GM18867 (cell line): Measurements from ENCODE around the gene ANKK1.
A peak's percentile ranks its signal among the peaks of the same experiment; 100 is the strongest.

Experiments
- ATAC-seq: cut with Tn5 transposase; IDR thresholded peaks from one replicate; pipeline ENCODE4 v1.9.1; 2021; ENCODE audit warnings: mild to moderate bottlenecking, moderate library complexity; ENCODE audit not compliant: unreplicated experiment

Gene ANKK1

DNA sequence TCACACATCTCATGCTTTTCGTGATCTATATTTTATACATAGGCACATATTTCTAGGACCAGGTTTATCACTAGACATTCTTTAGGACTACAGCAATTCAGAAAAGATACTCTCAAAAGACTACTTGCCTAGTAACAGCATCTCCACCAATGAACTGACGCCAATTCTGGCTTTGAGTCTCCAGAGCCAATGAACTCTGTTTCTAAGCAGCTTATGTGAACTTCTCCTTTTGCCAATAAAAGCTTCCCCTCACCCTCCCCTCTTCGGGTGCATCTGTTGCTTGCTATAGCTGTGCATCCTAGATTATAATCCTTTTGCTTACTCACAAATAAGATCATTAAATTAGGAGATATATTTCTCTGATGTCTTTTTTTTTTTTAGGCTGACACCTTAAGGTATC is 11.4 kb upstream of the ANKK1 start:
- ATAC-seq = peak; percentile 42

- ATAC-seq = no peak
Observed at GRCh38 chr11:113377681-113378412, 9.7 kb upstream of the ANKK1 start.

GRCh38 chr11:113378692-113379091 is 8.9 kb upstream of the ANKK1 start:
- ATAC-seq = no peak

- ATAC-seq = no peak
Observed at GRCh38 chr11:113382121-113382520, 5.5 kb upstream of the ANKK1 start.

GRCh38 chr11:113384551-113384950 is 3.0 kb upstream of the ANKK1 start:
- no peak for ATAC-seq

DNA sequence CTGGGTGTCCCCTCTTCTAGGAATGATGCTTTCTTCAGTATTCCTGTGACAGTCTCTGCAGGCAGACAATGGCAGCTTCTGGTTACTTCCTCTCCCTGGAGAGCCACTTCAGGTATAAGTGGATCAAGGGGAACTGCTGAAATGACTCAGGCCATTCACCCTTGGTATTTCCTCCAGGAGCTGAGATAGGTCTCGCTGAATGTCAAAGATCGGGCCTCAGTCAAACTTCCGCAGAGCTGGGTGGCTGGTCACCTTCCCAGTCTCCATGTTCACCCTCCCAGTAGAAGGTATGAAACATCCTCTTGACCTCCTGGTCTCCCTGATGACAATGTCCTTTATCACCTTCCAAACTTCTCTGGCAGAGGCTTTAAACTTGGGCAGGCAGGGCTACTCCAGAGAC is 1.8 kb upstream of the ANKK1 start:
- no peak for ATAC-seq

GRCh38 chr11:113386866-113387265 is 713 bp upstream of the ANKK1 start:
- ATAC-seq = no peak

DNA sequence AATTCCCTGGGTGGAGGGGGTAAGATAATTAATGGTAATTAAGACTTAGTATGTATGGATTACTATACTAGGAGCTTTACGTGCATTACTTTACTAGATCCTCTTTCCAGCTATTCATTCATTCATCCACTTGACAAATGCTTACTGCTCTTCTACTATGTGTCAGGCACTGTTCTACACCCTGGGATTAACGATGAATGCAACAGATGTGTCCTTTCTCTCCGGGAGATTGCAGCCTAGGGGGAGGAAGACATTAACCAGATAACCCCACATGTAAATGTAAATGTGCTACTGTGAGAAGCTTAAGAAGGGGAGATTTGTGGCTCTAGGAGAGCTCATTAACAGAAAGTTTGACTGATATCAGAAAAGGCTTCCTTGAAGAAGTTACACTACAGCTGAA is 1.7 kb downstream of the ANKK1 start:
- no peak for ATAC-seq

- ATAC-seq = no peak
Observed at GRCh38 chr11:113392236-113392921, 4.8 kb downstream of the ANKK1 start.

- ATAC-seq = no peak
Observed at GRCh38 chr11:113393501-113393985, 6.0 kb downstream of the ANKK1 start.

GRCh38 chr11:113394919-113395318 is 7.3 kb downstream of the ANKK1 start:
- ATAC-seq = no peak

DNA sequence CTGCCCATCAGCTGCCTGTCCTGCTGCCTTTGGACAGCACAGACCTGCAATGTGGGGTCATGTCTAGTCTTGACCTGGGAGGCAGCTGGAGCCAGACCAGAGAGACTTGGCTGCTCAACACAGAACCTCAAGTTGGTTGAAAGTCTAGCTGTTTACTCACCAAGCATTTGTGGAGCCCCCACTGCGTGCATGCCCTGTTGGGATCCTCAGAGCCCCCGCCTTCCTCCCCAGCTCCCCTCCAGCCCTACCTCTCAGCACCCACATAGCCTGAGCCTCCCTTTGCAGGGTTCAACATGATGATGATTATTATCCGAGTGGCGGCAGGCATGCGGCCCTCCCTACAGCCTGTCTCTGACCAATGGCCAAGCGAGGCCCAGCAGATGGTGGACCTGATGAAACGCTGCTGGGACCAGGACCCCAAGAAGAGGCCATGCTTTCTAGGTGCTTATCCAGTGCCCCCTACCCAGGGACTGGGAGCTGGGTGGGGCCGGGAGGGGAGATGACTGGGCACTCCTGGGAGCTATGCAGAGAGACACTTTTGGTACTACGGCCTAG is 8.3 kb downstream of the ANKK1 start:
- no peak for ATAC-seq

DNA sequence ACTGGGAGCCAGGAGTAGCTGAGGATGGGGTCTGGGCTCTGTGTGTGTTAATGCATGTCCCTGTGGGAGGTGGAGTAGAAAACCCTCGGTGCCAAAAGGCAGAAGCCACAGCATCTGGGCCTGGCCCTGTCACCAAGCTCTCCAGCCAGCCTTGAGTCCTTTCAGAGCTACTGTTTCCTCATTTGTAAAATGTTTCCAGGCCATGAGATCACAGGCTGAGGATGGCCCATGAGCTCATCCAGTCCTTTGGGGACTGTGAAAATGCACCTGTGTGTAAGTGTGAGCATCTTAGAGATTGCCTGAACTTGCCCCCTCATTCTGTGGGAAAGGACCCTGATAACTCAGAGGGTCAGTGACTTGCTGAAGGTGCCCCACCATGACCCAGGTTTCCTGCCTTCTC is 9.1 kb downstream of the ANKK1 start:
- ATAC-seq = no peak

DNA sequence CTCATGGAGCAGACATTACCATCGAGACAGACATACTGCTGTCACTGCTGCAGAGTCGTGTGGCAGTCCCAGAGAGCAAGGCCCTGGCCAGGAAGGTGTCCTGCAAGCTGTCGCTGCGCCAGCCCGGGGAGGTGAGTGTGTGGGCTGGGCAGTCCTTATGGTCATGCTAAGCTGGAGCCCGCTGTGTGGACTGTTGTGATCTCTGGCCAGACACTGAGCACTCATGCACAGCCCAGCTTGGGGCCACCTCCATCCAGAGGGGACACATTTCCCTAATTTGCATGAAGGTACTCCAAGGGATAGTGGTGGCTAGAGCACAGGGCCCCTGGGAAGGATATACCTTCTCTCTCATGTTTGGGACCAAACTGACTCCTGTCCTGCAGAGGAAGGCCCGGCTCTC is 9.6 kb downstream of the ANKK1 start:
- no peak for ATAC-seq

DNA sequence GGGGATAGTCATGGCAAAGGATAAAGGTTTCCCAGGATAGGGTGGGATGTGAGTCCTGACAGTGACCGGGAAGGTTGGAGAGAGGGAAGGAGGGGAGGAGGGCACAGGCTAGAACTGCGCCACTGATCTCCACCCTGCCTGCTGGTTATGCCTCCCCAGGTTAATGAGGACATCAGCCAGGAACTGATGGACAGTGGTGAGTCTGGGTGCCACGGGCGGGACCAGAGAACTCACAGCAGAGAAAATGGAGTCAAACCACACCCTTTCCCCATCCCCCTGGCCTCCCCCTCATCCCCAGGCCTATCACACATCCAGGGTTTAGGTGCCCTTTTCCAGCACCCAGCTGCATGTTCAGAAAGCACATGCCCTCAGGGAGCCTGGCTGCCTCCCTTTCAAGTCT is 10.2 kb downstream of the ANKK1 start:
- ATAC-seq = no peak

DNA sequence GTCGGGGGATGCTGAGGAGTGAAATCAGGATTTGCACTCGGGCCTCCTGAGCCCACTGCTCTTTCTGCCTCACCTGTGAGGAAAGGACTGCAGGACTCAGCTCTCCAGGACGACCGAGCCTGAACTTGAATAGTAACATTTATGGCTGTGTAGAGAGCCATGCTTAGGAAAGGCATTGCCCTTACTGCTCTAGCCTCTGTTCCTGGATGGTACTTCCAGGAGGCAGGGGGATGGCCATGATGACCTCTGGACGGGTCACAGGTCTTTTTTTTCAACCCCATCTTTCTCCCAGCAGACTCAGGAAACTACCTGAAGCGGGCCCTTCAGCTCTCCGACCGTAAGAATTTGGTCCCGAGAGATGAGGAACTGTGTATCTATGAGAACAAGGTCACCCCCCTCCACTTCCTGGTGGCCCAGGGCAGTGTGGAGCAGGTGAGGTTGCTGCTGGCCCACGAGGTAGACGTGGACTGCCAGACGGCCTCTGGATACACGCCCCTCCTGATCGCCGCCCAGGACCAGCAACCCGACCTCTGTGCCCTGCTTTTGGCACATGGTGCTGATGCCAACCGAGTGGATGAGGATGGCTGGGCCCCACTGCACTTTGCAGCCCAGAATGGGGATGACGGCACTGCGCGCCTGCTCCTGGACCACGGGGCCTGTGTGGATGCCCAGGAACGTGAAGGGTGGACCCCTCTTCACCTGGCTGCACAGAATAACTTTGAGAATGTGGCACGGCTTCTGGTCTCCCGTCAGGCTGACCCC is 11.3 kb downstream of the ANKK1 start:
- ATAC-seq = no peak

DNA sequence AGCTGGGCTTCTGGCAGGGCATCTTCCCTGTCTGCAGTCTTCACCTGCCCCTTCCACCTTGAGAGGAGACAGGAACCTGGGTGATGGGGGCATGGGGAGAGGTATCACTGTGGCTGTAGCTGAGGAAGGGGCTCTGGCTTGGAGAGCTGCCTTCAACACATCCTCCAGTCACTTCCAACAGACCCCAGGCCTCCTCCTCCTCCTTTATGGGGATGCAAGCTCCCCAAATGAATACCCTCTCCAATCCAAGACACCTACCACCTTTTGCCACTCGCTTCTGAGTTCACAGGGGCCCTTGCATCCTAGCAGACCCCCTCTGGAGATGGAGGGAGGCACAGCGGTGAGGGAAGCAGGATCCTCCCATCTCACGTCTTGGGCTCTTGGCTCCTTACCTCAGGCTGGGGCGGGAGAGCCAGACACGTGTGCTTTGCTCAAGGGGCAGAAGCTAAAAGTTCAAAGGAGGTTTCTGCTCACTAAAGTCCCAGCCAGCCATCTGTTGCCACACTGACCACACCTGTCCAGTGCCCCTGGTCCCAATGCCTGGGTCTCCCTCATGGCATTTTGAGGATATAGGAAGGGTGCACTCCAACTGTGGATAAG is 13.2 kb downstream of the ANKK1 start:
- ATAC-seq = no peak

DNA sequence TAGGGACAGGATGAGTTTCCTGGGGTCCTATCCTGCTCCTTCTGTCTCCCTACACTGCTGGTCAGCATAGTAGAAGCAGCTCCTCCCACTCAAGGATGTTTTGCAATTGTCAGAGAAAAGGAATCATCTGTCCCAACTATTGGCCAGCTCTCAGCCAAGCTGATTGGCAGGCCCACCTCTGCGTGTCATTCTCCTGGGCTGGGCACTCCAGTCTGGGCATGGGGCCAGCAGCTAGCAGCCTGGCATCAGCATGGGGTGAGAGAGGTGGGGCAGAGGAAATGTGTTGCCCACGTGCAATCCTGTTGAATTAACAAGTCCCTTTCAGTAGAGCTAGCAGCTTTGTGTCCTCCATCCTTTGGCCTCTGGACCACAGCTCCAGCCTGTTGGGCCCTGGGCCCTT is 14.1 kb downstream of the ANKK1 start:
- no peak for ATAC-seq

DNA sequence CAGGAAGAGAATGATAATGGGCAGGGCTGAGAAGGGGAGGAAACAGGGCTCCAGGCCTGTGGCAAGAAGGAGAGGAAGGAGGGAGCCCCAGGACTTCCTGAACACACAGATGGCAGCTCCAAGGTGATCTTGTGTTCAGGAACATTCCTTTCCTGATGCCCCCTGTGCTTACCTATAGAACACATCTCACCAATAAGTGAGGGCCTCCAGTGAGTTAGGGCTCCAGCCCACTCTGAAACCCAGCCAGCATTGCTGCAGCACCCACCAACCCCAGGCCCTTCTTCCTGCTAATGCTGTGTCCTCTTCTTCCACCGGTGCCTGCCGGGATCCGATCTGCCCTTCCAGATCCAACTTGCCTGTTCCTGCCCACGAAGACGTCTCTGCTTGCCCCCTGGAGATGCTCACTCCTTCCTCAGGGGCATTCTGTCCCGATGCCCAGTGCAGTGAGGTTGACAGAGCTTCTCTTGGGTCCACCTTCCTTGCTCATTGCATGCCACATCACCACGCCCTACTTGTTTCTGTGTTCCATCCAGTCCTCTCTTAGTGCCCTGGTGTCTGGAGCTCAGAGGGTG is 17.4 kb downstream of the ANKK1 start:
- no peak for ATAC-seq

DNA sequence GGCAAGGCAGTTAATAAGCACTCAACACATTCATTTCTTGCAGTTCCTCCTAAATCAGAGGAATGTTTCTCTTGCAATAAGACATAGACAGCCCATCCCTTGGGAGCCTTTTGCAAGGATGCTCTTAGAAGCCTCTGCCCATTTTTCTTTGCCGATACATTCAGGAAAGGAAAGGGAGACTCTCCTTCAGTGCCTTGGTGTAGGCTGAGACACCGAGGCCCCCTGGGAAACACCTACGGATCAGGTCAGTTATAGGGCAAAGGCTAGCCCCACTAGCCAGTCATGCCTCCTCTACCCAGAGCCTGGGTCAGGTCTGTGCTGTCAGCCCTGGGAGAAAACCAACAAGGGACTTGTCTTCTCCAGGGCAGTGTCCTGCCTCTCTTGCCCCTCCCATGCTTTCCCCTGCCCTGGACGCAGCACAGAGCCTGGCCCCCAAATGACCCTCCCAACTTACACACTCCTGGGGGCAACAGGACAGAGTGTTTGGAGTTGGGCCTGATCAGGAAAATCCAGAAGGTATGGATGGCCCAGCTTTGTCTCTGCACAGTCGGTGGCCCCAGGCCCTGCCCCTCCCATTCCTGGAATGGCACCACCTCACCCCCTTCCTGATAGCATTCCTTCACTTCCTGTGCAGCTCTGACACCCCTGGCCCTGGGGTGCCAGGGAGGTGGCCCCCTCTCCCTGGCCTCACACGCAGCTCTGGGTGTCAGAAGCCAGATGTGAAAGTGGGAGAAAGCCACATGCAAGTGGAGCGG is 18.3 kb downstream of the ANKK1 start:
- no peak for ATAC-seq
